Neuronal stem cell (in vitro differentiated cells): ENCODE measurements around the gene LAMB4.

Source experiments
- DNase-seq: peaks from one replicate; pipeline ENCODE4 v3.0.0-alpha.2; 2013; ENCODE audit warnings: low spot score
- H2AFZ ChIP-seq: one replicate; pipeline ENCODE4 v1.6.1; 2013; ENCODE audit warnings: mild to moderate bottlenecking, low read length, inconsistent platforms
- H2AK5ac ChIP-seq: 2 replicates; pipeline ENCODE4 v1.6.1; 2013; ENCODE audit warnings: low read depth, mild to moderate bottlenecking, inconsistent platforms, low read length, moderate library complexity, mixed read lengths
- H2BK120ac ChIP-seq: 2 replicates; pipeline ENCODE4 v1.6.1; 2013; ENCODE audit warnings: low read depth, mild to moderate bottlenecking, inconsistent platforms, low read length, moderate library complexity, mixed read lengths
- H2BK12ac ChIP-seq: one replicate; pipeline ENCODE4 v1.6.1; 2013; ENCODE audit warnings: low read length, inconsistent platforms
- H2BK15ac ChIP-seq: 2 replicates; pipeline ENCODE4 v1.6.1; 2013; ENCODE audit warnings: mild to moderate bottlenecking, low read length, inconsistent platforms, mixed read lengths
- H2BK5ac ChIP-seq: one replicate; pipeline ENCODE4 v1.6.1; 2013; ENCODE audit warnings: inconsistent platforms, mild to moderate bottlenecking, low read length, moderate library complexity
- H3K14ac ChIP-seq: one replicate; pipeline ENCODE4 v1.6.1; 2013; ENCODE audit warnings: low read length, inconsistent platforms
- H3K18ac ChIP-seq: 2 replicates; pipeline ENCODE4 v1.6.1; 2013; ENCODE audit warnings: low read length, inconsistent platforms
- H3K23ac ChIP-seq: 2 replicates; pipeline ENCODE4 v1.6.1; 2013; ENCODE audit warnings: low read depth, mild to moderate bottlenecking, mixed read lengths, low read length, inconsistent platforms; ENCODE audit not compliant: poor library complexity
- H3K27ac ChIP-seq: replicated peaks from 3 replicates; pipeline ENCODE4 v1.5.1; 2013; ENCODE audit warnings: low read length, inconsistent platforms
- H3K27me3 ChIP-seq, 3 experiments: 2 replicates each; pipeline ENCODE4 v1.6.1; 2013; ENCODE audit warnings: low read length in 3 of 3, mild to moderate bottlenecking in 2 of 3, inconsistent platforms in 1 of 3, low read depth in 1 of 3, mixed read lengths in 1 of 3, moderate library complexity in 1 of 3; ENCODE audit not compliant: control insufficient read depth in 3 of 3, insufficient read depth in 3 of 3
- H3K36me3 ChIP-seq, 2 donors: replicated peaks in 1 of 2; 2 replicates each; pipeline ENCODE4 v1.6.1; 2013; ENCODE audit warnings: low read length in 2 of 2; ENCODE audit not compliant: control insufficient read depth in 2 of 2, insufficient read depth in 2 of 2
- H3K4ac ChIP-seq: 2 replicates; pipeline ENCODE4 v1.6.1; 2013; ENCODE audit warnings: inconsistent platforms, mild to moderate bottlenecking, low read length, moderate library complexity
- H3K4me1 ChIP-seq, 2 donors: 1 replicate in 1 of 2; 2 replicates in 1 of 2; pipeline ENCODE4 v1.6.1; 2013; ENCODE audit warnings: low read length in 2 of 2, low read depth in 1 of 2; ENCODE audit not compliant: control insufficient read depth in 2 of 2, insufficient read depth in 1 of 2
- H3K4me2 ChIP-seq: one replicate; pipeline ENCODE4 v1.6.1; 2013; ENCODE audit warnings: mild to moderate bottlenecking, low read length, inconsistent platforms; ENCODE audit not compliant: insufficient read depth, poor library complexity, severe bottlenecking
- H3K4me3 ChIP-seq, 2 donors: 2 replicates each; pipeline ENCODE4 v1.5.1; 2013; ENCODE audit warnings: low read length in 2 of 2, mild to moderate bottlenecking in 2 of 2, inconsistent platforms in 1 of 2, moderate library complexity in 1 of 2
- H3K79me1 ChIP-seq: one replicate; pipeline ENCODE4 v1.6.1; 2013; ENCODE audit warnings: low read depth, mild to moderate bottlenecking, inconsistent platforms, low read length, moderate library complexity
- H3K9ac ChIP-seq: one replicate; pipeline ENCODE4 v1.6.1; 2013; ENCODE audit warnings: mild to moderate bottlenecking, low read depth, low read length, inconsistent platforms; ENCODE audit not compliant: poor library complexity
- H3K9me3 ChIP-seq, 2 donors: replicated peaks in 1 of 2; 2 replicates each; pipeline versions ENCODE3 to v1.6.1; 2013; ENCODE audit warnings: low read length in 2 of 2, mild to moderate bottlenecking in 2 of 2, inconsistent platforms in 1 of 2, low read depth in 1 of 2, mixed read lengths in 1 of 2, moderate library complexity in 1 of 2; ENCODE audit not compliant: control insufficient read depth in 2 of 2, insufficient read depth in 1 of 2
- H4K8ac ChIP-seq: one replicate; pipeline ENCODE4 v1.6.1; 2013; ENCODE audit warnings: low read depth, mild to moderate bottlenecking, inconsistent platforms, low read length, moderate library complexity
- H4K91ac ChIP-seq: one replicate; pipeline ENCODE4 v1.6.1; 2013; ENCODE audit warnings: low read length, low read depth, mild to moderate bottlenecking, inconsistent platforms; ENCODE audit not compliant: poor library complexity
- WGBS, 2 donors: extraction: QIAGEN DNeasy Blood & Tissue Kit; methylation state at CpG; one replicate each; pipeline ENCODE4 v1.1.7; 2013; ENCODE audit warnings: missing lambda C conversion rate in 2 of 2, mixed read lengths in 1 of 2; ENCODE audit not compliant: insufficient read length in 2 of 2, insufficient replicate concordance in 1 of 2; ENCODE audit errors: extremely low coverage in 2 of 2; 5-methylcytosine and 5-hydroxymethylcytosine counted together

LAMB4 gene

GRCh38 chr7:108078211-108078673 lies 51.9 kb downstream of the LAMB4 start:
- H3K27me3 ChIP-seq = no peaks in the 10 kb centered on the region
- H2BK5ac ChIP-seq = no peak overlapping the region
- no CpG with 5 or more reads among the region's 1 CpG for WGBS, 2 donors
- H4K8ac ChIP-seq = no peak overlapping the region
- no peak overlapping the region for H3K4me3 ChIP-seq
- no peak overlapping the region for H2BK120ac ChIP-seq
- peaks cover 0 to 2% of the 10 kb centered on the region in 2 donors for H3K4me1 ChIP-seq
- H3K4ac ChIP-seq = no peak overlapping the region
- H3K23ac ChIP-seq = no peak overlapping the region
- H3K79me1 ChIP-seq = no peaks in the 10 kb centered on the region
- no peak overlapping the region for H4K91ac ChIP-seq
- no peaks in the 10 kb centered on the region for H3K36me3 ChIP-seq
- no peak for DNase-seq
- H3K4me2 ChIP-seq = no peak overlapping the region
- no peak overlapping the region for H2BK15ac ChIP-seq
- H2AK5ac ChIP-seq = no peak overlapping the region
- H2BK12ac ChIP-seq = no peak overlapping the region
- H3K18ac ChIP-seq = no peak overlapping the region
- H3K27ac ChIP-seq = no peak overlapping the region
- H3K9ac ChIP-seq = no peak overlapping the region
- no peak overlapping the region for H2AFZ ChIP-seq
- H3K9me3 ChIP-seq = peaks cover 0 to 2% of the 10 kb centered on the region in 2 donors
- no peak overlapping the region for H3K14ac ChIP-seq

GRCh38 chr7:108077709-108078108 lies 52.5 kb downstream of the LAMB4 start:
- H2BK15ac ChIP-seq = no peak overlapping the region
- no peaks in the 10 kb centered on the region for H3K79me1 ChIP-seq
- H3K9me3 ChIP-seq = peaks cover 0 to 2% of the 10 kb centered on the region in 2 donors
- DNase-seq = no peak
- no peaks in the 10 kb centered on the region for H3K36me3 ChIP-seq
- H2BK120ac ChIP-seq = no peak overlapping the region
- no peak overlapping the region for H3K23ac ChIP-seq
- no peak overlapping the region for H2BK5ac ChIP-seq
- no peak overlapping the region for H2AFZ ChIP-seq
- H3K4me3 ChIP-seq = no peak overlapping the region
- H2BK12ac ChIP-seq = no peak overlapping the region
- H3K9ac ChIP-seq = no peak overlapping the region
- no peak overlapping the region for H3K4ac ChIP-seq
- no peak overlapping the region for H2AK5ac ChIP-seq
- no peak overlapping the region for H4K8ac ChIP-seq
- no peaks in the 10 kb centered on the region for H3K27me3 ChIP-seq
- peaks cover 0 to 2% of the 10 kb centered on the region in 2 donors for H3K4me1 ChIP-seq
- no peak overlapping the region for H3K14ac ChIP-seq
- H3K27ac ChIP-seq = no peak overlapping the region
- WGBS, 2 donors = no CpG with 5 or more reads among the region's 3 CpGs
- H3K18ac ChIP-seq = no peak overlapping the region
- no peak overlapping the region for H3K4me2 ChIP-seq
- H4K91ac ChIP-seq = no peak overlapping the region

GRCh38 chr7:108076156-108076555 lies 54.0 kb downstream of the LAMB4 start:
- Histone ChIP-seq H2BK5ac (no peak overlapping the region), H3K18ac (no peak overlapping the region), H3K36me3 (no peaks in the 10 kb centered on the region), H2BK15ac (no peak overlapping the region), H4K91ac (no peak overlapping the region), H3K27me3 (no peaks in the 10 kb centered on the region), H3K4me2 (no peak overlapping the region), H3K4me3 (no peak overlapping the region), H2AFZ (no peak overlapping the region), H3K27ac (no peak overlapping the region), H3K23ac (no peak overlapping the region), H3K9me3 (no peaks in the 10 kb centered on the region), H3K79me1 (no peaks in the 10 kb centered on the region), H2BK12ac (no peak overlapping the region), H3K14ac (no peak overlapping the region), H2AK5ac (no peak overlapping the region), H4K8ac (no peak overlapping the region), H3K4ac (no peak overlapping the region), H3K4me1 (peaks cover 0 to 2% of the 10 kb centered on the region in 2 donors), H2BK120ac (no peak overlapping the region), H3K9ac (no peak overlapping the region)
- no peak for DNase-seq

GRCh38 chr7:108073305-108074070 lies 56.7 kb downstream of the LAMB4 start:
- H3K4me3 ChIP-seq = no peak overlapping the region
- H3K14ac ChIP-seq = no peak overlapping the region
- H3K4ac ChIP-seq = no peak overlapping the region
- no peak overlapping the region for H2AFZ ChIP-seq
- H3K9ac ChIP-seq = no peak overlapping the region
- no peak overlapping the region for H4K8ac ChIP-seq
- H2BK15ac ChIP-seq = no peak overlapping the region
- no peaks in the 10 kb centered on the region for H3K27me3 ChIP-seq
- H3K4me1 ChIP-seq = peaks cover 0 to 2% of the 10 kb centered on the region in 2 donors
- no peak overlapping the region for H2BK12ac ChIP-seq
- H3K4me2 ChIP-seq = no peak overlapping the region
- H3K9me3 ChIP-seq = no peaks in the 10 kb centered on the region
- H2BK120ac ChIP-seq = no peak overlapping the region
- H2AK5ac ChIP-seq = no peak overlapping the region
- H3K79me1 ChIP-seq = no peaks in the 10 kb centered on the region
- H4K91ac ChIP-seq = no peak overlapping the region
- no peak for DNase-seq
- H3K36me3 ChIP-seq = no peaks in the 10 kb centered on the region
- H3K27ac ChIP-seq = no peak overlapping the region
- no peak overlapping the region for H2BK5ac ChIP-seq
- H3K18ac ChIP-seq = no peak overlapping the region
- no CpG with 5 or more reads among the region's 3 CpGs for WGBS, 2 donors
- no peak overlapping the region for H3K23ac ChIP-seq
